HEK293 (cell line): ENCODE results near the gene LRRC8D.
A peak's percentile ranks its signal among the peaks of the same experiment; 100 is the strongest.

Experiments used
- BCL11A ChIP-seq: fragments of 450-650 bp; formaldehyde crosslinking; IDR thresholded peaks from 2 replicates; pipeline ENCODE4 v1.5.1; 2016; ENCODE audit warnings: low read depth, missing biosample characterization, missing genetic modification characterization
- BCL11B ChIP-seq: fragments of 450-650 bp; formaldehyde crosslinking; IDR thresholded peaks from 2 replicates; pipeline ENCODE4 v1.5.1; 2016; ENCODE audit warnings: low read depth, missing biosample characterization, missing genetic modification characterization
- CTCF ChIP-seq: fragments of 450-650 bp; formaldehyde crosslinking; IDR thresholded peaks from 2 replicates; pipeline ENCODE4 v1.5.1; 2016; ENCODE audit warnings: missing biosample characterization, missing genetic modification characterization
- GLIS1 ChIP-seq: fragments of 450-650 bp; formaldehyde crosslinking; IDR thresholded peaks from 2 replicates; pipeline ENCODE4 v1.5.1; 2016; ENCODE audit warnings: missing biosample characterization, missing genetic modification characterization
- IKZF3 ChIP-seq: fragments of 450-650 bp; IDR thresholded peaks from 2 replicates; pipeline ENCODE4 v1.5.0; 2018; ENCODE audit warnings: missing biosample characterization, mild to moderate bottlenecking, missing genetic modification characterization, moderate library complexity
- KLF1 ChIP-seq: fragments of 450-650 bp; formaldehyde crosslinking; IDR thresholded peaks from 2 replicates; pipeline ENCODE4 v1.5.1; 2016; ENCODE audit warnings: missing biosample characterization, missing genetic modification characterization
- KLF16 ChIP-seq: fragments of 450-650 bp; formaldehyde crosslinking; IDR thresholded peaks from 2 replicates; pipeline ENCODE4 v1.5.1; 2017; ENCODE audit warnings: missing biosample characterization, missing genetic modification characterization
- KLF7 ChIP-seq: fragments of 450-650 bp; formaldehyde crosslinking; IDR thresholded peaks from 2 replicates; pipeline ENCODE4 v1.5.1; 2016; ENCODE audit warnings: missing biosample characterization, missing genetic modification characterization, borderline replicate concordance
- MYNN ChIP-seq: fragments of 450-650 bp; formaldehyde crosslinking; IDR thresholded peaks from 2 replicates; pipeline ENCODE4 v1.5.1; 2016; ENCODE audit warnings: missing biosample characterization, missing genetic modification characterization, borderline replicate concordance
- PATZ1 ChIP-seq: fragments of 450-650 bp; formaldehyde crosslinking; IDR thresholded peaks from 2 replicates; pipeline ENCODE4 v1.5.1; 2016; ENCODE audit warnings: missing biosample characterization, missing genetic modification characterization
- PRDM10 ChIP-seq: fragments of 450-650 bp; formaldehyde crosslinking; IDR thresholded peaks from 2 replicates; pipeline ENCODE4 v1.5.1; 2016; ENCODE audit warnings: missing biosample characterization, missing genetic modification characterization
- PRDM6 ChIP-seq: fragments of 450-650 bp; formaldehyde crosslinking; IDR thresholded peaks from 2 replicates; pipeline ENCODE4 v1.5.1; 2017; ENCODE audit warnings: missing biosample characterization, missing genetic modification characterization
- SP3 ChIP-seq: fragments of 450-650 bp; formaldehyde crosslinking; IDR thresholded peaks from 2 replicates; pipeline ENCODE4 v1.5.1; 2016; ENCODE audit warnings: missing biosample characterization, missing genetic modification characterization
- YY1 ChIP-seq: fragments of 450-650 bp; formaldehyde crosslinking; IDR thresholded peaks from 2 replicates; pipeline ENCODE4 v1.5.1; 2018; ENCODE audit warnings: missing biosample characterization, missing genetic modification characterization
- ZBTB44 ChIP-seq: fragments of 450-650 bp; IDR thresholded peaks from 2 replicates; pipeline ENCODE4 v1.5.1; 2018; ENCODE audit warnings: missing biosample characterization, mild to moderate bottlenecking, missing genetic modification characterization
- ZFP41 ChIP-seq: fragments of 450-650 bp; formaldehyde crosslinking; IDR thresholded peaks from 2 replicates; pipeline ENCODE4 v1.5.1; 2016; ENCODE audit warnings: missing biosample characterization, missing genetic modification characterization, borderline replicate concordance
- ZFP69B ChIP-seq: fragments of 450-650 bp; formaldehyde crosslinking; IDR thresholded peaks from 2 replicates; pipeline ENCODE4 v1.5.1; 2016; ENCODE audit warnings: missing biosample characterization, missing genetic modification characterization
- ZNF133 ChIP-seq: fragments of 450-650 bp; formaldehyde crosslinking; IDR thresholded peaks from 2 replicates; pipeline ENCODE4 v1.5.1; 2016; ENCODE audit warnings: missing biosample characterization, missing genetic modification characterization
- ZNF16 ChIP-seq: fragments of 450-650 bp; formaldehyde crosslinking; IDR thresholded peaks from 2 replicates; pipeline ENCODE4 v1.5.1; 2016; ENCODE audit warnings: low read depth, missing biosample characterization, missing genetic modification characterization
- ZNF510 ChIP-seq: fragments of 450-650 bp; formaldehyde crosslinking; IDR thresholded peaks from 2 replicates; pipeline ENCODE4 v1.5.1; 2018; ENCODE audit warnings: mild to moderate bottlenecking, missing genetic modification characterization, missing biosample characterization; ENCODE audit not compliant: insufficient replicate concordance
- ZNF558 ChIP-seq: fragments of 450-650 bp; formaldehyde crosslinking; IDR thresholded peaks from 2 replicates; pipeline ENCODE4 v1.5.1; 2016; ENCODE audit warnings: missing biosample characterization, missing genetic modification characterization
- ZNF560 ChIP-seq: fragments of 450-650 bp; formaldehyde crosslinking; IDR thresholded peaks from 2 replicates; pipeline ENCODE4 v1.5.1; 2017; ENCODE audit warnings: missing biosample characterization, missing genetic modification characterization, borderline replicate concordance
- ZNF596 ChIP-seq: fragments of 450-650 bp; IDR thresholded peaks from 2 replicates; pipeline ENCODE4 v1.5.0; 2018; ENCODE audit warnings: missing biosample characterization, mild to moderate bottlenecking, missing genetic modification characterization, moderate library complexity
- ZNF692 ChIP-seq: fragments of 450-650 bp; formaldehyde crosslinking; IDR thresholded peaks from 2 replicates; pipeline ENCODE4 v1.5.1; 2016; ENCODE audit warnings: missing biosample characterization, missing genetic modification characterization

LRRC8D gene

GRCh38 chr1:89890085-89890752 lies 69.4 kb downstream of the LRRC8D start (continued):
- TF ChIP-seq ZBTB44 (tag by site-specific recombination) = peak; percentile 63
- peak; percentile 55 for TF ChIP-seq KLF1
- TF ChIP-seq ZNF16 = no peak
- TF ChIP-seq ZNF133 = no peak
- 0 out of 2 replicates have a peak, but pooled peaks have one; percentile 14 for TF ChIP-seq KLF7 (tag by site-specific recombination)
- TF ChIP-seq ZNF692 (tag by site-specific recombination) = peak; percentile 67
- peak; percentile 55; the same call in 1 of the 2 replicates for TF ChIP-seq IKZF3 (tag by site-specific recombination)
- peak; percentile 93 for TF ChIP-seq PRDM6 (tag by site-specific recombination)
- TF ChIP-seq GLIS1 (tag by site-specific recombination) = peak; percentile 93
- TF ChIP-seq ZNF596 (tag by site-specific recombination) = no peak
- peak; percentile 47; the same call in 1 of the 2 replicates for TF ChIP-seq BCL11A (tag by site-specific recombination)
- TF ChIP-seq SP3 = peak; percentile 39
- TF ChIP-seq ZNF510 (tag by site-specific recombination) = peak; percentile 54
- TF ChIP-seq ZFP69B (tag by site-specific recombination) = 0 out of 2 replicates have a peak, but pooled peaks have one; percentile 19
- no peak for TF ChIP-seq YY1 (tag by site-specific recombination)
- peak; percentile 81 for TF ChIP-seq ZNF558 (tag by site-specific recombination)
- no peak for TF ChIP-seq ZNF560 (tag by site-specific recombination)
- TF ChIP-seq ZFP41 = no peak
- 0 out of 2 replicates have a peak, but pooled peaks have one; percentile 51 for TF ChIP-seq KLF16 (tag by site-specific recombination)
- no peak for TF ChIP-seq CTCF
- TF ChIP-seq PRDM10 (tag by site-specific recombination) = peak; percentile 94
- TF ChIP-seq PATZ1 (tag by site-specific recombination) = peak; percentile 80
- peak; percentile 56; the same call in 1 of the 2 replicates for TF ChIP-seq BCL11B (tag by site-specific recombination)
- 0 out of 2 replicates have a peak, but pooled peaks have one; percentile 39 for TF ChIP-seq MYNN (tag by site-specific recombination)
